HepG2 (cell line): Measurements from ENCODE around the gene BICRA. TPM values are rescaled to one million over a fixed set of nuclear protein-coding genes. Genes with fewer than 3 reads are reported as not detected.

Source experiments
- AHR ChIP-seq: IDR thresholded peaks from 2 replicates; pipeline ENCODE4 v1.6.1; 2018; ENCODE audit warnings: missing genetic modification reagents, missing compliant biosample characterization
- BHLHE40 ChIP-seq: IDR thresholded peaks from 2 replicates; pipeline ENCODE4 v1.6.1; 2011; ENCODE audit warnings: low read length, improper control_type of control experiment
- IKZF4 ChIP-seq: sonication (generic); formaldehyde crosslinking; IDR thresholded peaks from 2 replicates; pipeline ENCODE4 v1.5.1; 2020; ENCODE audit warnings: borderline replicate concordance, mild to moderate bottlenecking, low read depth, missing genetic modification reagents; ENCODE audit errors: not compliant biosample characterization
- JUN ChIP-seq: sonication (generic); formaldehyde crosslinking; IDR thresholded peaks from 2 replicates; pipeline ENCODE4 v1.4.0; 2020; ENCODE audit warnings: mild to moderate bottlenecking, missing genetic modification reagents
- NKX3-1 ChIP-seq: sonication (generic); formaldehyde crosslinking; IDR thresholded peaks from 2 replicates; pipeline ENCODE4 v1.5.0; 2020; ENCODE audit warnings: missing genetic modification reagents
- RFX3 ChIP-seq: IDR thresholded peaks from 2 replicates; pipeline ENCODE4 v1.6.1; 2016; ENCODE audit warnings: missing biosample characterization, missing genetic modification reagents
- SNAI1 ChIP-seq: sonication (generic); formaldehyde crosslinking; IDR thresholded peaks from 2 replicates; pipeline ENCODE4 v1.5.0; 2020; ENCODE audit warnings: mild to moderate bottlenecking, missing genetic modification reagents, borderline replicate concordance
- ZBTB3 ChIP-seq: sonication (generic); formaldehyde crosslinking; IDR thresholded peaks from 2 replicates; pipeline ENCODE4 v1.4.0; 2020; ENCODE audit warnings: low read depth, mild to moderate bottlenecking, moderate library complexity, missing genetic modification reagents, borderline replicate concordance
- ZNF331 ChIP-seq: sonication (generic); formaldehyde crosslinking; IDR thresholded peaks from 2 replicates; pipeline ENCODE4 v1.4.0; 2020; ENCODE audit warnings: missing genetic modification reagents
- ZZZ3 ChIP-seq: sonication (generic); formaldehyde crosslinking; IDR thresholded peaks from 2 replicates; pipeline ENCODE4 v1.4.0; 2020; ENCODE audit warnings: missing genetic modification reagents, mild to moderate bottlenecking, borderline replicate concordance
- polyA plus RNA-seq, 8 experiments: library from polyadenylated mRNA; depleted of rRNA in 3 of 8; stranded (reverse) in 7 of 8; unstranded in 1 of 8; fragments of >200 nt; fragmentation: Illumina TruSeq in 4 of 8; extraction: Trizol in 4 of 8; gene quantifications; 2 replicates each; pipeline versions ENCODE4 v1.2.1 to v1.2.3, GENCODE V29; 2011 to 2016; ENCODE audit warnings: low read depth in 4 of 8, missing spikeins in 1 of 8, mixed read lengths in 1 of 8; ENCODE audit not compliant: insufficient read depth in 1 of 8
- total RNA-seq, 5 experiments: library from RNA; depleted of rRNA; stranded (reverse); fragments of >200 nt; fragmentation: Illumina TruSeq; extraction: Trizol; gene quantifications; 2 replicates each; pipeline ENCODE4 v1.2.3, GENCODE V29; 2016; ENCODE audit warnings: low read depth in 1 of 5
- TF ChIP-seq, protein P1 (sequence below): sonication (generic); formaldehyde crosslinking; IDR thresholded peaks from 2 replicates; pipeline ENCODE4 v1.5.0; 2020; ENCODE audit warnings: mild to moderate bottlenecking, missing genetic modification reagents, borderline replicate concordance
- TF ChIP-seq, protein P2 (sequence below): sonication (generic); formaldehyde crosslinking; IDR thresholded peaks from 2 replicates; pipeline ENCODE4 v1.8.1; 2023; ENCODE audit warnings: mild to moderate bottlenecking, moderate library complexity, missing genetic modification reagents
- TF ChIP-seq, protein P3 (sequence below), 2 experiments: sonication (generic) in 1 of 2; formaldehyde crosslinking in 1 of 2; IDR thresholded peaks; 2 replicates each; pipeline versions ENCODE4 v1.6.1 to v1.9.0; 2014 to 2022; ENCODE audit warnings: antibody characterized with exemption in 1 of 2, borderline replicate concordance in 1 of 2, inconsistent platforms in 1 of 2, low read depth in 1 of 2, missing genetic modification reagents in 1 of 2
- TF ChIP-seq, protein P4 (sequence below): sonication (generic); formaldehyde crosslinking; IDR thresholded peaks from 2 replicates; pipeline ENCODE4 v1.5.0; 2020; ENCODE audit warnings: missing genetic modification reagents
- TF ChIP-seq, protein P5 (sequence below): sonication (generic); formaldehyde crosslinking; IDR thresholded peaks from 2 replicates; pipeline ENCODE4 v1.5.1; 2020; ENCODE audit warnings: missing genetic modification reagents, mild to moderate bottlenecking, borderline replicate concordance

Gene BICRA
- total and polyA plus RNA-seq, 2 of the 13 experiments (the other 11 are each of a cell fraction or from before 2014, with no cell fraction given) = 0.55 to 0.71 TPM

DNA sequence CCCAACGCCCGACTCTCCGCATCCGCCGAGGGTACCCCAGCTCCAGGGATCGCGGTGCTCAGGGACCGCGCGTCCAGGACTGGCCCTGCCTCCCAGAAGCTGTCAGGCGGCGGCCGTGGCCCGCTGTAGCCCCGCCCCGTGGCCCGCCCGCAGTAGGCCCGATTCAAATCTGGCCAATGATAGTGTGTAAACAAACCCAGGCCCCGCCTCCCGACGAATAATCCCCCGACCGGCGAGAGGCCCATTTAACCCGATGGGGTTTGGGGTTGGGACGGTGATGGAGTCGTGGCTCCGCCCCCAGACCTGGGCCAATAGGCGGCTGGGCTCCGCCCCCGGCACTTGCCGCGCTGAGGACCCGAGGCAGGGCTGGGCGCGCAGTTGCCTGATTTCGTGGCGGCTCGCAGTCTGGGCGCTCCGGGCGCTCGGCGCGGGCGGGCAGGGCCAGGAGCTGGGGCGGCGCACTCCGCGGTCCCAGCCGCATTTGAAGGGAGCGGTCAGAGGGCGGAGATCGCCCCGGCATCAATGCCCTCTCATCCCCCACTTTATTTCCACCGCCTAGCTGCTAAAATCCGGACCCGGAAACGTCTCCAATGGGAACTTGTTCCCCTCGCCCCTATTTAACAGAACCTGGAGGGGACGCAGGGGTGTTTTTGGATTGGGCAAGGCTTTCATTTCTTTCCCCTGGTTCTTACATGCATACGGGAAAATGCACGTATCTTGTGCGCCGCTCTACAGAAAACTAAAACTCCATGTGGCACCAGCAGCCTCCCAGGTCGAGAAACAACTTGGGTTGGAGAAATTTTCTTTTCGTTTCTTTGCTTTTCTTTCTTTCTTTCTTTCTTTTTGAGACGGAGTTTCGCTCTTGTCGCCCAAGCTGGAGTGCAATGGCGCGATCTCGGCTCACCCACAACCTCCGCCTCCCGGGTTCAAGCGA, 8.4 kb upstream of the BICRA start (continued):
- TF ChIP-seq JUN (CRISPR knock-in tag) (no peak), BHLHE40 (peak; percentile 51; the same call in 1 of the 2 replicates), AHR (CRISPR knock-in tag) (no peak), ZBTB3 (CRISPR knock-in tag) (no peak), NKX3-1 (CRISPR knock-in tag) (peak; percentile 47; the same call in 1 of the 2 replicates), ZZZ3 (CRISPR knock-in tag) (no peak), RFX3 (CRISPR knock-in tag) (no peak), ZNF331 (0 out of 2 replicates have a peak, but pooled peaks have one; percentile 53), IKZF4 (CRISPR knock-in tag) (no peak), SNAI1 (no peak)
- TF ChIP-seq, protein P1, sequence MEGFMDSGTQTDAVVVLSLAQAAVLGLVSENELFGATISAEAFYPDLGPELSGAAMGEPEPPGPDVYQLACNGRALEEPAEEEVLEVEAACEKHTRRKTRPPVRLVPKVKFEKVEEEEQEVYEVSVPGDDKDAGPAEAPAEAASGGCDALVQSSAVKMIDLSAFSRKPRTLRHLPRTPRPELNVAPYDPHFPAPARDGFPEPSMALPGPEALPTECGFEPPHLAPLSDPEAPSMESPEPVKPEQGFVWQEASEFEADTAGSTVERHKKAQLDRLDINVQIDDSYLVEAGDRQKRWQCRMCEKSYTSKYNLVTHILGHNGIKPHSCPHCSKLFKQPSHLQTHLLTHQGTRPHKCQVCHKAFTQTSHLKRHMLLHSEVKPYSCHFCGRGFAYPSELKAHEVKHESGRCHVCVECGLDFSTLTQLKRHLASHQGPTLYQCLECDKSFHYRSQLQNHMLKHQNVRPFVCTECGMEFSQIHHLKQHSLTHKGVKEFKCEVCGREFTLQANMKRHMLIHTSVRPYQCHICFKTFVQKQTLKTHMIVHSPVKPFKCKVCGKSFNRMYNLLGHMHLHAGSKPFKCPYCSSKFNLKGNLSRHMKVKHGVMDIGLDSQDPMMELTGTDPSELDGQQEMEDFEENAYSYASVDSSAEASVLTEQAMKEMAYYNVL (CRISPR knock-in tag) = no peak
- TF ChIP-seq, protein P2, sequence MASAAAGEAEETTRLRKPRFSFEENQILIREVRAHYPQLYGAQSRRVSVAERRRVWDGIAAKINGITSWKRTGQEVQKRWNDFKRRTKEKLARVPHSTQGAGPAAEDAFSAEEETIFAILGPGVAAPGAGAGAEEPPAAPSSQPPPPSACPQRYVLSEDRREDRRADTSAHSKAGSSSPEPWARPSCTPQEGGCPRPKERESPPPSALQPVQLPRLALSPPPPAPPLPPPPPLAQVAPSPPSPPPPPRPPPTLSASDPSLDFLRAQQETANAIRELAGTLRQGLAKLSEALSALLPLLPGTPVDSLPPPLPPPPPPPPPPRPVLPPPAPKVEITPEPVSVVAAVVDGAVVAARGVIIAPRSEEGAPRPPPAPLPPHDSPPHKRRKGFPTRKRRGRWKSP (CRISPR knock-in tag) = peak; percentile 91
- TF ChIP-seq, protein P3, sequence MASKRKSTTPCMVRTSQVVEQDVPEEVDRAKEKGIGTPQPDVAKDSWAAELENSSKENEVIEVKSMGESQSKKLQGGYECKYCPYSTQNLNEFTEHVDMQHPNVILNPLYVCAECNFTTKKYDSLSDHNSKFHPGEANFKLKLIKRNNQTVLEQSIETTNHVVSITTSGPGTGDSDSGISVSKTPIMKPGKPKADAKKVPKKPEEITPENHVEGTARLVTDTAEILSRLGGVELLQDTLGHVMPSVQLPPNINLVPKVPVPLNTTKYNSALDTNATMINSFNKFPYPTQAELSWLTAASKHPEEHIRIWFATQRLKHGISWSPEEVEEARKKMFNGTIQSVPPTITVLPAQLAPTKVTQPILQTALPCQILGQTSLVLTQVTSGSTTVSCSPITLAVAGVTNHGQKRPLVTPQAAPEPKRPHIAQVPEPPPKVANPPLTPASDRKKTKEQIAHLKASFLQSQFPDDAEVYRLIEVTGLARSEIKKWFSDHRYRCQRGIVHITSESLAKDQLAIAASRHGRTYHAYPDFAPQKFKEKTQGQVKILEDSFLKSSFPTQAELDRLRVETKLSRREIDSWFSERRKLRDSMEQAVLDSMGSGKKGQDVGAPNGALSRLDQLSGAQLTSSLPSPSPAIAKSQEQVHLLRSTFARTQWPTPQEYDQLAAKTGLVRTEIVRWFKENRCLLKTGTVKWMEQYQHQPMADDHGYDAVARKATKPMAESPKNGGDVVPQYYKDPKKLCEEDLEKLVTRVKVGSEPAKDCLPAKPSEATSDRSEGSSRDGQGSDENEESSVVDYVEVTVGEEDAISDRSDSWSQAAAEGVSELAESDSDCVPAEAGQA (IDR thresholded peaks at IDR 0.05; ENCODE audit: low read depth) = no peak
- TF ChIP-seq, protein P3 (CRISPR knock-in tag; IDR thresholded peaks at IDR 0.05; ENCODE audit: borderline replicate concordance) = no peak
- TF ChIP-seq, protein P4, sequence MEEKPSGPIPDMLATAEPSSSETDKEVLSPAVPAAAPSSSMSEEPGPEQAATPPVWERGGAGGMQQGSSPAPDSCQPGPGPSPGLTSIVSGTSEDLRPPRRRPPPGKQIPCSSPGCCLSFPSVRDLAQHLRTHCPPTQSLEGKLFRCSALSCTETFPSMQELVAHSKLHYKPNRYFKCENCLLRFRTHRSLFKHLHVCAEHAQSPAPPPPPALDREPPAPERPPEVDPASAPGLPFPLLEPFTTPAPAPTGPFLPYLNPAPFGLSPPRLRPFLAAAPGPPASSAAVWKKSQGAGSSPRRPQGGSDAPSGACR (CRISPR knock-in tag) = 0 out of 2 replicates have a peak, but pooled peaks have one; percentile 50
- TF ChIP-seq, protein P5, sequence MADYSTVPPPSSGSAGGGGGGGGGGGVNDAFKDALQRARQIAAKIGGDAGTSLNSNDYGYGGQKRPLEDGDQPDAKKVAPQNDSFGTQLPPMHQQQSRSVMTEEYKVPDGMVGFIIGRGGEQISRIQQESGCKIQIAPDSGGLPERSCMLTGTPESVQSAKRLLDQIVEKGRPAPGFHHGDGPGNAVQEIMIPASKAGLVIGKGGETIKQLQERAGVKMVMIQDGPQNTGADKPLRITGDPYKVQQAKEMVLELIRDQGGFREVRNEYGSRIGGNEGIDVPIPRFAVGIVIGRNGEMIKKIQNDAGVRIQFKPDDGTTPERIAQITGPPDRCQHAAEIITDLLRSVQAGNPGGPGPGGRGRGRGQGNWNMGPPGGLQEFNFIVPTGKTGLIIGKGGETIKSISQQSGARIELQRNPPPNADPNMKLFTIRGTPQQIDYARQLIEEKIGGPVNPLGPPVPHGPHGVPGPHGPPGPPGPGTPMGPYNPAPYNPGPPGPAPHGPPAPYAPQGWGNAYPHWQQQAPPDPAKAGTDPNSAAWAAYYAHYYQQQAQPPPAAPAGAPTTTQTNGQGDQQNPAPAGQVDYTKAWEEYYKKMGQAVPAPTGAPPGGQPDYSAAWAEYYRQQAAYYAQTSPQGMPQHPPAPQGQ (CRISPR knock-in tag) = no peak
